Stimulated activated naive B cell treated with anti-CD40 and anti-IgM and Interleukin-4, amounts not matched to agents 10 μg/mL and 1 μg/mL and 100 μg/mL, for 72 hours (primary cell): Measurements from ENCODE around the gene VWC2L.

Experiments
- ATAC-seq, 2 donors: fragments of 150-1000 bp; cut with Tn5 transposase; replicated peaks; 2 replicates each; pipeline ENCODE4 v1.10.0; 2021; ENCODE audit warnings: moderate library complexity in 1 of 2
- DNase-seq: peaks from one replicate; pipeline ENCODE4 v3.0.0; 2021
- H3K27ac Mint-ChIP-seq: one replicate; pipeline ENCODE4 v1.8.0; 2022; ENCODE audit warnings: mild to moderate bottlenecking, mixed read lengths
- H3K27me3 Mint-ChIP-seq, 2 donors: one replicate each; pipeline ENCODE4 v1.8.0; 2022; ENCODE audit warnings: mixed read lengths in 2 of 2
- H3K36me3 Mint-ChIP-seq, 2 donors: one replicate each; pipeline ENCODE4 v1.8.0; 2022; ENCODE audit warnings: mixed read lengths in 2 of 2, mild to moderate bottlenecking in 1 of 2
- H3K4me1 Mint-ChIP-seq, 2 donors: one replicate each; pipeline ENCODE4 v1.8.0; 2022; ENCODE audit warnings: mixed read lengths in 2 of 2, mild to moderate bottlenecking in 1 of 2
- H3K4me3 Mint-ChIP-seq, 2 donors: one replicate each; pipeline ENCODE4 v1.8.0; 2022; ENCODE audit warnings: mild to moderate bottlenecking in 2 of 2, mixed read lengths in 2 of 2, moderate library complexity in 1 of 2
- H3K9me3 Mint-ChIP-seq, 2 donors: one replicate each; pipeline ENCODE4 v1.8.0; 2022; ENCODE audit warnings: mixed read lengths in 2 of 2, mild to moderate bottlenecking in 1 of 2

Gene VWC2L

GRCh38 chr2:214537929-214538328 lies 127.1 kb downstream of the VWC2L start:
- Mint-ChIP-seq H3K4me3 (no peak overlapping the region), H3K4me1 (no peaks in the 10 kb centered on the region), H3K27me3 (peaks cover 0 to 8% of the 10 kb centered on the region in 2 donors), H3K36me3 (no peaks in the 10 kb centered on the region), H3K27ac (no peak overlapping the region), H3K9me3 (no peaks in the 10 kb centered on the region)
- DNase-seq (no peak), ATAC-seq (no peak)

GRCh38 chr2:214542295-214542694 lies 131.4 kb downstream of the VWC2L start:
- H3K4me1 Mint-ChIP-seq, result no peaks in the 10 kb centered on the region
- no peak for DNase-seq
- no peak overlapping the region for H3K4me3 Mint-ChIP-seq
- peaks cover 0 to 4% of the 10 kb centered on the region in 2 donors for H3K27me3 Mint-ChIP-seq
- H3K27ac Mint-ChIP-seq, result no peak overlapping the region
- ATAC-seq, result no peak
- H3K36me3 Mint-ChIP-seq, result no peaks in the 10 kb centered on the region
- no peaks in the 10 kb centered on the region for H3K9me3 Mint-ChIP-seq

DNA sequence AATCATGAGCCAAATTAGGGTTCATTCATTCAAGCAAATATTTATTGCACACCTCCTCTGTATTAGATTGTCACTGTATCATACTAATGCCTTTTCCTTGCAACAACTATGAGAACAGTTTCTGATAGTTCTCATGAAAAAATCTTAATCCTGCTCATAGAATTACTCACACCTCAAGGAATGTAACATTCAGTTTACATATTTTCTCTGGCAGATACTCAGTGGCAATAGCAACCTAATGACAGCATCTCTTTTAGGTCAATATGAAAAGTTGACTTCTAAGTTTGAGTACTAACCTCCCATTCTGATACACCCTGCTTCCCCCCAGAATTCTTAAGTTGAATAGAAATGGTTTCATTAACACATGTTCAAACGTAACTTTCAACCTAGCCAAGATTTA lies 132.0 kb downstream of the VWC2L start:
- H3K4me1 Mint-ChIP-seq, result no peaks in the 10 kb centered on the region
- H3K27me3 Mint-ChIP-seq, result no peaks in the 10 kb centered on the region
- no peak for DNase-seq
- no peak for ATAC-seq
- no peak overlapping the region for H3K4me3 Mint-ChIP-seq
- no peak overlapping the region for H3K27ac Mint-ChIP-seq
- H3K36me3 Mint-ChIP-seq, result no peaks in the 10 kb centered on the region
- H3K9me3 Mint-ChIP-seq, result no peaks in the 10 kb centered on the region

- Mint-ChIP-seq H3K4me3 (no peak overlapping the region), H3K27me3 (no peaks in the 10 kb centered on the region), H3K9me3 (no peaks in the 10 kb centered on the region), H3K36me3 (no peaks in the 10 kb centered on the region), H3K27ac (no peak overlapping the region), H3K4me1 (no peaks in the 10 kb centered on the region)
- ATAC-seq (no peak), DNase-seq (no peak)
These were observed 132.6 kb downstream of the VWC2L start for GRCh38 chr2:214543386-214543955.

- DNase-seq (no peak), ATAC-seq (no peak)
- no peaks in the 10 kb centered on the region for H3K27me3 Mint-ChIP-seq
- H3K36me3 Mint-ChIP-seq, result no peaks in the 10 kb centered on the region
- H3K27ac Mint-ChIP-seq, result no peak overlapping the region
- no peaks in the 10 kb centered on the region for H3K9me3 Mint-ChIP-seq
- H3K4me1 Mint-ChIP-seq, result no peaks in the 10 kb centered on the region
- no peak overlapping the region for H3K4me3 Mint-ChIP-seq
These were observed 135.2 kb downstream of the VWC2L start for GRCh38 chr2:214545898-214546542.

- Mint-ChIP-seq H3K36me3 (no peaks in the 10 kb centered on the region), H3K4me3 (no peak overlapping the region), H3K27ac (no peak overlapping the region), H3K9me3 (no peaks in the 10 kb centered on the region), H3K4me1 (no peaks in the 10 kb centered on the region), H3K27me3 (no peaks in the 10 kb centered on the region)
- DNase-seq (no peak), ATAC-seq (no peak)
These were observed 137.1 kb downstream of the VWC2L start for GRCh38 chr2:214547931-214548330.

GRCh38 chr2:214549946-214550345 lies 139.1 kb downstream of the VWC2L start:
- no peak for ATAC-seq
- H3K4me3 Mint-ChIP-seq, result no peak overlapping the region
- H3K9me3 Mint-ChIP-seq, result no peaks in the 10 kb centered on the region
- H3K27ac Mint-ChIP-seq, result no peak overlapping the region
- H3K4me1 Mint-ChIP-seq, result no peaks in the 10 kb centered on the region
- H3K36me3 Mint-ChIP-seq, result no peaks in the 10 kb centered on the region
- DNase-seq, result no peak
- no peaks in the 10 kb centered on the region for H3K27me3 Mint-ChIP-seq

- peak; percentile 29 to 44 for ATAC-seq
- Mint-ChIP-seq H3K9me3 (no peaks in the 10 kb centered on the region), H3K36me3 (no peaks in the 10 kb centered on the region), H3K27ac (no peak overlapping the region), H3K4me1 (no peaks in the 10 kb centered on the region), H3K4me3 (no peak overlapping the region), H3K27me3 (no peaks in the 10 kb centered on the region)
- DNase-seq, result no peak
These were observed 139.9 kb downstream of the VWC2L start for GRCh38 chr2:214550786-214551185.

GRCh38 chr2:214557884-214558283 lies 147.0 kb downstream of the VWC2L start:
- ATAC-seq (no peak), DNase-seq (no peak)
- Mint-ChIP-seq H3K36me3 (no peaks in the 10 kb centered on the region), H3K9me3 (peaks cover 0 to 5% of the 10 kb centered on the region in 2 donors), H3K27ac (no peak overlapping the region), H3K27me3 (no peaks in the 10 kb centered on the region), H3K4me1 (no peaks in the 10 kb centered on the region), H3K4me3 (no peak overlapping the region)

- H3K4me3 Mint-ChIP-seq, result no peak overlapping the region
- no peak for DNase-seq
- no peak for ATAC-seq
- H3K36me3 Mint-ChIP-seq, result no peaks in the 10 kb centered on the region
- H3K9me3 Mint-ChIP-seq, result peaks cover 0 to 5% of the 10 kb centered on the region in 2 donors
- no peak overlapping the region for H3K27ac Mint-ChIP-seq
- H3K27me3 Mint-ChIP-seq, result no peaks in the 10 kb centered on the region
- H3K4me1 Mint-ChIP-seq, result no peaks in the 10 kb centered on the region
These were observed 147.5 kb downstream of the VWC2L start for GRCh38 chr2:214558341-214558740.

DNA sequence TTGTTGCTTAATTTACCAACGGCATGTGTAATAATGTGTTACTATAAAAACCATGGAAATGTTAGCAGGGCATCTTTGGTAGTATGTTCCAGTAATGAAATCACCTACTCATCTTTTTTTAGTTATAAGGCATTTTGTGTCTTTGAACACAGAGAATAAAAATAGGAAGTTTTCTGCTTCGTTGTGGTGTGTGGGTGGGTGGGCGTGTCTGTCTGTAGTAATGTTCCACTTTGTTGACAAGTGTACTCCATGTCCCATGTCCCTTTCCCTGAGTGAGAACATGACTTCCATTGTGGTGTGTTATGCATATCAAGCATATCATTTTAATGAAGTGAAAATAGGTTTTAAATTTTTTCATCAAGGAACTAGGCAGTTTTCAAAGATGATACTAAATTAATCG lies 149.3 kb downstream of the VWC2L start:
- H3K36me3 Mint-ChIP-seq, result no peaks in the 10 kb centered on the region
- H3K9me3 Mint-ChIP-seq, result peaks cover 0 to 8% of the 10 kb centered on the region in 2 donors
- H3K27me3 Mint-ChIP-seq, result no peaks in the 10 kb centered on the region
- H3K27ac Mint-ChIP-seq, result no peak overlapping the region
- H3K4me1 Mint-ChIP-seq, result no peaks in the 10 kb centered on the region
- peak in 1 of 2 donors; percentile 47 for ATAC-seq
- DNase-seq, result no peak
- no peak overlapping the region for H3K4me3 Mint-ChIP-seq

DNA sequence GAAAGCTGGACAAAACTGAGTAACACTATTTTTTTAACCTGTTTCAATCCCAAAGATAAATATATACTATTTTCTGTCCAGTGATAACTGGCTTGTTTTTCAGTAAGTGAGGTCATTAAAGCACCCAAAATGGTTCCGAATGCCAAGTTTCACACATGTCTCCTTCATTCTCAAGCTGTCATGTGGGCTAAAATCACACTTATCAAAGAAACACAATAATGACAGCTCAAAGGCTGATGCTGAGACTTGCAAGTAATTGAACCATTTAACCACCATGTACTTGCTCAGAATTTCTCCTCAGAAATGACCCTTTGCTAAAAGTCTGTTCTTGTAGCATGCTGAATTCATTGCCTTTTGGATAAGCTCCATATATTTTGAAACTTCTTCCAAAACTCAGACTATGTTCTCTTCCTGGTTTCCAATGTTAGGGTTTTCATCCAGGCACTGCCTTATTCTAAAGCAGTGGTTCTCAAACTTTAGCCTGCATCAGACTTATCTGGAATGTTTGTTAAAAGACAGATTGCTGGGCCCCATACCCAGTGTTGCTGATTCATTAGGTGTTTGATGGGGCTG lies 149.8 kb downstream of the VWC2L start:
- no peak for ATAC-seq
- Mint-ChIP-seq H3K27ac (no peak overlapping the region), H3K4me1 (no peaks in the 10 kb centered on the region), H3K27me3 (no peaks in the 10 kb centered on the region), H3K4me3 (no peak overlapping the region), H3K9me3 (peaks cover 0 to 8% of the 10 kb centered on the region in 2 donors), H3K36me3 (no peaks in the 10 kb centered on the region)
- DNase-seq, result no peak

DNA sequence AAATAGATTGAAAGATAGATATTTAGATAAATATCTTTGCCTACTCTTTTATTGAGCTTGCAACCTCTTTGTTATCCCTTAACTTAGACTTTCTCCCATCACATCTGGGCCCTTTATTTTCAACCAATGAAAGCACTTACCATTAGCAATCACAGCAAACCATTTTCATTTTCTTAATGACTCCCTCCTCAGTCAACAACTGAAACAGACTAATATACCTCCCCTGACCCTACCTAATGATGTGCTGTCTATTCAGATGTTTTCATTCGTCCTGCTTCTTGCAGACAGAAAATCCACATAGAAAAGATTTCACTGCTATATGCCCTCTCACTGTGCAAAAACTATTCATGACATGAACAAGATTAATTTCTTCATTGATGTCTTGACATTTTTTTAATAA lies 154.4 kb downstream of the VWC2L start:
- no peak overlapping the region for H3K4me3 Mint-ChIP-seq
- H3K36me3 Mint-ChIP-seq, result peaks cover 0 to 2% of the 10 kb centered on the region in 2 donors
- ATAC-seq (no peak), DNase-seq (no peak)
- peaks cover 4 to 9% of the 10 kb centered on the region in 2 donors for H3K9me3 Mint-ChIP-seq
- H3K27ac Mint-ChIP-seq, result no peak overlapping the region
- no peaks in the 10 kb centered on the region for H3K4me1 Mint-ChIP-seq
- no peaks in the 10 kb centered on the region for H3K27me3 Mint-ChIP-seq

DNA sequence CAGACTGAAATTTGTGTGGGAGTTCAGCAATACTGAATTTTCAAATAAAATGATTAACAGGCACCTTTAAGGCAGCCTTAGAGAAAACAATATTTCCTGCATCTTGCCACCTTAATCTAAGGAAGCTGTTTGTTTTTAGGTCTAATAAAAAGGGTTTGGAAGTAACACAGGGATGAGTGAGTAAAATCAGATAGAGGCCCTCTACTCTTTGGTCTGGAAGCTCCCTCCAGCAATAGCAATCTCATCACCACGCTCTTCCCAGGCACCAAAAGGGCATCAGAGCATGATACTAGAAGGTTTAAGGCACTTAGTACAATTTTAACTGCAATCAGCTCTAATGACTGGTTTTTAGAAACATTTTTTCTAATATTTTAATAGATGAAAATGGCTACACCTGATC lies 155.6 kb downstream of the VWC2L start:
- ATAC-seq (no peak), DNase-seq (no peak)
- Mint-ChIP-seq H3K27me3 (no peaks in the 10 kb centered on the region), H3K4me1 (no peaks in the 10 kb centered on the region), H3K36me3 (peaks cover 0 to 2% of the 10 kb centered on the region in 2 donors), H3K4me3 (no peak overlapping the region), H3K27ac (no peak overlapping the region), H3K9me3 (peaks cover 4 to 9% of the 10 kb centered on the region in 2 donors)

GRCh38 chr2:214569419-214570035 lies 158.7 kb downstream of the VWC2L start:
- Mint-ChIP-seq H3K27ac (no peak overlapping the region), H3K9me3 (peaks cover 4 to 6% of the 10 kb centered on the region in 2 donors), H3K4me3 (no peak overlapping the region), H3K4me1 (peaks cover under 1 to 2% of the 10 kb centered on the region in 2 donors), H3K36me3 (peaks cover 0 to 2% of the 10 kb centered on the region in 2 donors), H3K27me3 (no peaks in the 10 kb centered on the region)
- ATAC-seq (no peak), DNase-seq (no peak)
